ENCODE measurements around the gene TMEM250.

GRCh38 chr9:136132512-136133050, 13.9 kb upstream of the TMEM250 start:
- TF ChIP-seq CTCF (IDR thresholded peaks at IDR 0.05) (no peak), POLR2A (IDR thresholded peaks at IDR 0.05) (no peak)

Data from testis (tissue), 2 donors.